AG04449 (cell line): Measurements from ENCODE around the gene SIPA1L2.

Experiments
- CTCF ChIA-PET: fragments of 350-600 bp; formaldehyde crosslinking; extraction: SDS; loops from one replicate; lab custom pipeline; 2021; ENCODE audit warnings: antibody characterized with exemption; lab: Yijun Ruan, JAX
- POLR2A ChIA-PET: fragments of 400-600, 350-600 bp; formaldehyde crosslinking; extraction: SDS; loops from one replicate; lab custom pipeline; 2020; ENCODE audit warnings: antibody characterized with exemption, inconsistent platforms; lab: Yijun Ruan, JAX
- DNase-seq: peaks from one replicate; pipeline ENCODE4 v3.0.0-alpha.2; 2010; ENCODE audit warnings: low read depth, low spot score
- H3K4me3 ChIP-seq: 2 replicates; pipeline ENCODE4 v1.5.1; 2011; ENCODE audit warnings: low read depth, mild to moderate bottlenecking, control low read depth, low read length
- CTCF ChIP-seq: IDR thresholded peaks from one replicate; pipeline ENCODE4 v1.5.1; 2011; ENCODE audit warnings: mild to moderate bottlenecking, moderate library complexity, low read length, control low read depth, inconsistent platforms; ENCODE audit not compliant: insufficient read depth; ENCODE audit errors: missing control alignments

The SIPA1L2 gene

GRCh38 chr1:232610192-232610901, 19.6 kb downstream of the SIPA1L2 start:
- no peak overlapping the region for H3K4me3 ChIP-seq
- TF ChIP-seq CTCF = no peak
- no peak for DNase-seq
- ChIA-PET CTCF (no interaction called here), POLR2A (no interaction called here)

DNA sequence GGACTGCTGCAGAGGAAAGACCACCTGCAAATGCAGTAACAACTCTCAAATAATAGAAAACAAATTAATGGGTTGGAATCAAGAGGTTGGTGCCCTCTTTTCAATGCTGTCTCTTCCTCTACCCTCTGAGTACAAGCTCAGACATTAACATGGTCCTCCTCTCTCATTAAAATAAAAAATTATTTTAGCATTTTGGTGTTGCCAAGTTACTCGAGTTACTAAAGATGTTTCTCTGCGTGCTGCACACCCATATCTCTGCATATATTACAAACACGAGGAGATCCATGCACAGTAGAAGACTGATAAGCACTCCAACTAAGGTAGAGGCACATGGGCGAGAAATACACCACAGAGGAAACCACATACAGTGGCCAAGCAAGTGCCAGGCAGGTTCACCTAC, 21.5 kb downstream of the SIPA1L2 start:
- CTCF ChIA-PET = no interaction called here
- POLR2A ChIA-PET = no interaction called here
- no peak overlapping the region for H3K4me3 ChIP-seq
- no peak for DNase-seq
- no peak for TF ChIP-seq CTCF

DNA sequence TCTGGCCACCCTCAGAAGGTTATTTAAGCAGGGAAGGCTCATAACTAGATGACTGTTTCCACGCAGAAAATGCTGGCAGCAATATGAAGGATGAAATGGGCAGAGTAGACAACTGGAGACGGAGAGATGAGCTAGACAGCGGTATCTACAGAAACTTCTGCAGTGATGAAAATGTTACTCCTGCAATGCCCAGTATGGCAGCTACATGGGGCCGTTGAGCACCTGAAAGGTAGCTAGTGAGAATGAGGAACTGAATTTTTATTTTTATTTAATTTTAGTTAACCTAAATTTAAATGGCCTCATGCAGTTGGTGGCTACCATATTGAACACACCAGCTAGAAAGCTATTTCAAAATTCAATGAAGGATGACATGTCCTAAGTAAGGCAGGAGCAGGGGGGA, 27.3 kb downstream of the SIPA1L2 start:
- POLR2A ChIA-PET = no interaction called here
- H3K4me3 ChIP-seq = no peak overlapping the region
- no peak for TF ChIP-seq CTCF
- no peak for DNase-seq
- CTCF ChIA-PET = interaction anchor here (0.9 kb wide), 1 partner anchor 98 kb away, joined by 4 read pairs; no protein-coding TSS in a partner anchor

DNA sequence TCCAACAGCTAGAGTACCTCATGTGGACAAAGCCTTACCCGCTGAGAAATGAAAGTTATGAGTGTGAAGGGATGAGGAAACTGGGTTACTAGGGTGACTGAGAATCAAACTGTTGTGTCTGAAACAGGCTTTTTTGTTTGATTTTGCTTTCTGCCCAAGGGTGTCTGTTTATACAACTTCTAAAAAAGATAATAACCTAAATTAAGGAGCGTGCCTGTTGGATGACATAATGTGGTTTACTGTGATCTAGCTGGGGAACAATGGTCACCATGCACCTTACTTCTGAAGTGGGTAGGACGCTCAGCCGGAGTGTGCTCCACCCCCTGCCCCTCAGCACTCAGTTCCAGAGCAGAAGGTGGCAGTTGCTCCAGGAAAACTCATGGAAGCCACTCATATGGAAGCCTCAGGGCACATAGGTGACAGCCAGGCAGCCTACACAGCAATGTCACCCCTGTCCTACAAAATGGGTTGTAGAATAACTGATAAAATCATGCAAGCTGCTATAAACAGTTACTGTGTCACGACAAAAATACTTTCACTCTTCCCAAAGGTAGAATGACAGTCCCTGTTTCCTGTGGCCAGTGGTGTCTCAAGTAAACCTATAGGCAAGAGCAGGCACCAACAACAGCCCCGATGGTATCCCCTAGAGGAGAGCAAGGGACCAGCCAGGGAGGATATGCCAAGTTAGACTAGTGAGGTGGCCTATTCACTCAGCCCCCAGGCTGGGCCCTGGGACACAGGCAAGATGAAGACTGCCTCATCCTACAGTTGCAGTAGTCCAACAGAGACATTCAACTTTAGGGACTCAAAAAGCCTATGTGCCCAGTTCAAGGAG, 29.3 kb downstream of the SIPA1L2 start:
- CTCF ChIA-PET = no interaction called here
- POLR2A ChIA-PET = no interaction called here

GRCh38 chr1:232599178-232600041, 30.5 kb downstream of the SIPA1L2 start:
- DNase-seq = no peak
- ChIA-PET CTCF (no interaction called here), POLR2A (no interaction called here)
- no peak overlapping the region for H3K4me3 ChIP-seq
- no peak for TF ChIP-seq CTCF

More for the DNA sequence above, 29.3 kb downstream of the SIPA1L2 start:
- no peak for DNase-seq
- TF ChIP-seq CTCF = no peak
- H3K4me3 ChIP-seq = no peak overlapping the region
